Adipose tissue (tissue), 3 donors: ENCODE results near the gene PRTN3. TPM values are rescaled to one million over a fixed set of nuclear protein-coding genes. Genes with fewer than 3 reads are reported as not detected.
"Not testable (repeated sequence)": the region's sequence is repeated elsewhere in the genome, so short reads cannot be mapped to it uniquely, and the experiment has no call there.

Source experiments
- H3K27ac ChIP-seq: one replicate; pipeline ENCODE4 v1.5.1; 2013; ENCODE audit warnings: low read depth, low read length
- WGBS, 3 donors: extraction: QIAGEN DNeasy Blood & Tissue Kit; methylation state at CpG; one replicate each; pipeline ENCODE4 v1.1.7; 2013; 5-methylcytosine and 5-hydroxymethylcytosine counted together
- polyA plus RNA-seq, 3 donors: library from polyadenylated mRNA; stranded (reverse); fragments of 200-250 nt; gene quantifications; one replicate each; pipeline ENCODE4 v1.2.3, GENCODE V29; 2013
- donor health status: healthy with polysubstance abuse.
- donor health status: Bipolar disorder and iron deficiency.
- donor health status: healthy.

Gene PRTN3
- polyA plus RNA-seq, 3 donors, result 0.07 to 2.8 (median 0.09) TPM

DNA sequence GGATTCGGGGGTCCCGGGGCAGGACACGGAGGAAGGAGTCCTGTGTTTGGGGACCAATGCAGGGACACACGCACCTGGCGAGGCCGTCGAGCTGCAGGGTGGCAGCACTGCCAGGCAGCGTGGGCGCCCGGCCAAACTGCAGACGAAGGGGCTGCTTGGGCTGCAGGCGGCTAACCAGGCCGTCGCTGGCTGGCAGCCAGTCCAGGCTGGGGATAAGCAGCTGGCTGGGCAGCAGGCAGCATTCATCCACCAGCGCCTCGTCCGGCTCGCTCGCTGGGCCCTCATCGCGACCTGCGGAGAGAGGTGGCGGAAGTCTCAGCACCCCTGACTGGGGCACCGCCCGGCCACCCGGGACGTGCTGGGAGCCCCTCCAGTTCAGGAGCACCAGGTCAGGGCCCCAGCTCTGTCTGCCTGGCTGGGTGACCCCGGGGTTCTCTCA is 30.2 kb downstream of the PRTN3 start:
- WGBS, 3 donors, result 82 to 89% (median 85%) methylated on average over 21 to 28 of the region's 28 CpGs
- H3K27ac ChIP-seq, result no peak overlapping the region

DNA sequence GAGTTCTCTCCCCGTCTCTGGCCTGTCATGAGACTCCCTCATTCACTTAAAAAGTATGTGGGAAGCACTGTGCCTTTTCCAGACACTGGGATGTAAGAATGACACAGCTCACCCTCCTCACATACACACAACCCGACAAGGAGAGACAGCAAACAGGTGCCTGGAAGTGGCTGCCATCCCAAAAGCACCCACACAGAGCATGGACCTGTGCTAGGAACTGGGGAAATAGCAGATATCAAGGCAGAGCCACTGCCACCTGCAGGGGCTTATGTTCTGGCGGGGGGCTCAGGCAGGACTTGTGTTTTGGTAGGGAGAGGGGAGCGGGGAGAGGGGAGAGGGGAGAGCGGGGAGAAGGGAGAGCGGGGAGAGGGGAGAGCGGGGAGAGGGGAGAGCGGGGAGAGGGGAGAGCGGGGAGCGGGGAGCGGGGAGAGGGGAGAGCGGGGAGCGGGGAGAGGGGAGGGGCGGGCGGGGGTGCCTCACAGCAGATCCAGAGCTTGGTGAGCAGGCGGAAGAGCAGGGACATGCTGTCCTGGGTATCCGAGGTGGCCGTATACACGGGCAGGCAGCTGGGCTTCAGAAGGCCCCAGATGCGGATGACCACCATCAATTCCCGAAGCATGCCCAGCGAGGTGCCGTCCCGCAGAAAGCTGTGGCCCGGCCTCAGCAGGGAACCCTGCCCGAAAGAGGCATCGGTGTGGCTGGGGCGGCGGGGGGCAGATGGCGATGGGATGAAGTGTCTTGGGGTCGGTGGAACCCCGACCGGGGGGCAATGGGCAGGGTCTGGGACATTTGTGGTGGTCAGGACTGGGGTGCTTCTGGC is 30.9 kb downstream of the PRTN3 start:
- no peak overlapping the region for H3K27ac ChIP-seq
- WGBS, 3 donors, result 86 to 95% (median 94%) methylated on average over 20 to 22 of the region's 33 CpGs

DNA sequence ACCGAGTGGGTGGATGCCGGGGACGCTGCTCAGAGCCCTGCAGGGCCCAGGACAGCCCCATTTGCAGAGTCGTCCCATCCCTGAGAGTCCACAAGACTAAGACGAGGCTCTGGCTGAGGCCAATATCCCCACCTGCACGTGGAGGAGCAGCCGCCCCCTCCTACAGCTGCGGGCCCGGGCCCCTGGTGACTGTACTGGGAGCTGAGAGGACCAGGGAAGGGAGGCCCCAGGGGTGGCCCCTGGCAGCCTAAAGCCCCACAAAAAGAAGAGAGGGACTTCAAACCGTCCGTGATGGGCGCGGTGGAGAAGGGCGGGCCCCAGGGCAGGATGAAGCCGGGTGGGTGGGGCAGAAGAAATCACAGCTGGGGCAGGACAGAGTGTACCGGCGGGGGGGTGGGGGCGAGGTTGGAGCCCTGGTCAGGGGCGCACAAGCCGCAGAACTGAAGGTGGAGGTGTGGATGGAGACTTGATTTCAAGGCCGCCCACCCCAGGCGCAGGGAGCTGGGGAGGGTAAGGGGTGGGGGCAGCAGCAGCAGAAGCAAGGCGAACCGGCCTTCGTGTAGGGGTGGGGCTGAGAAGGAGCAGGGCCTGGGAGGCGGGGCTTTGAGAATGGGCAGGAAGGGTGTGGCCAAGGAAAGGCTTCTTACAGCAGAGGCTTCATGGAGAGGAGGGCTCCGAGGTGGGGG is 31.6 kb downstream of the PRTN3 start:
- H3K27ac ChIP-seq, result no peak overlapping the region
- 72 to 79% (median 74%) methylated on average over 26 to 27 of the region's 27 CpGs for WGBS, 3 donors

DNA sequence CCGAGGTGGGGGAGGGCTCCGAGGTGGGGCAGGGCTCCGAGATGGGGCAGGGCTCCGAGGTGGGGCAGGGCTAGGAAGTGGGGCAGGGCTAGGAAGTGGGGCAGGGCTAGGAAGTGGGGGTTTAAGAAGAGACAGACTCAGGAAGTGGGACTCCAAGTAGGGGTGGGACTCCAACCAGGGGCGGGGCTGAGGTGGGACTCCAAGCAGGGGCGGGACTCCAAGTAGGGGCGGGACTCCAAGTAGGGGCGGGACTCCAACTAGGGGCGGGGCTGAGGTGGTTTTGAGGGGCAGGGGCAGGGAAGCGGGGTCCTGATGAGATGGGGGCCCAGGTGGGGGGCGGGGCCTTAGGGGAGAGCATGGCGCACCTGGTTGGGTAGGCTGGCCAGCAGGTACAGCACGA is 32.3 kb downstream of the PRTN3 start:
- WGBS, 3 donors, result 86 to 97% (median 95%) methylated on average over 5 to 9 of the region's 13 CpGs
- no peak overlapping the region for H3K27ac ChIP-seq

DNA sequence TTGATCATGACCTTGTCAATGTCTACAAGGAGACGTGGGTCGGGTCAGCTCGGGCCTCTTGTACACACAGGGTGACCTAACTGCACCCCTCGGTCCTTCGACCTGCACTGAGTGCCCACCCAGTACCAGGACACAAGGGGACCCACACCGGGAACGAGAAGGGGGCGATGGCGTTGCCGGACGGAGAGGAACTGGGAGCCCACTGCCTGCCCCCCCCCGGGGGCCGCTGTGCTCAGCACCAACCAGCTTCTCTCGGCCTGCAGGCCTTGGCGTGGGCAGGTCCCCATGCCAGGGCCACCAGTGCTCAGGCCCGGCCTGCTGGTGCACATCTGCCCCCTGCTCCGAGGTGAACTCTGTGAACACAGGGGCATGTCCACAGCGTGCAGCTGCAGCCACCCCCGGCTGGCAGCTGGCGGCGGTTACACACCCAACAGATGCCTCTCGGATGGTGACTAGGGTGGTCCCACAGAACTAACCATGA is 32.8 kb downstream of the PRTN3 start:
- WGBS, 3 donors, result 92 to 97% (median 93%) methylated on average over 22 of the region's 22 CpGs
- no peak overlapping the region for H3K27ac ChIP-seq

DNA sequence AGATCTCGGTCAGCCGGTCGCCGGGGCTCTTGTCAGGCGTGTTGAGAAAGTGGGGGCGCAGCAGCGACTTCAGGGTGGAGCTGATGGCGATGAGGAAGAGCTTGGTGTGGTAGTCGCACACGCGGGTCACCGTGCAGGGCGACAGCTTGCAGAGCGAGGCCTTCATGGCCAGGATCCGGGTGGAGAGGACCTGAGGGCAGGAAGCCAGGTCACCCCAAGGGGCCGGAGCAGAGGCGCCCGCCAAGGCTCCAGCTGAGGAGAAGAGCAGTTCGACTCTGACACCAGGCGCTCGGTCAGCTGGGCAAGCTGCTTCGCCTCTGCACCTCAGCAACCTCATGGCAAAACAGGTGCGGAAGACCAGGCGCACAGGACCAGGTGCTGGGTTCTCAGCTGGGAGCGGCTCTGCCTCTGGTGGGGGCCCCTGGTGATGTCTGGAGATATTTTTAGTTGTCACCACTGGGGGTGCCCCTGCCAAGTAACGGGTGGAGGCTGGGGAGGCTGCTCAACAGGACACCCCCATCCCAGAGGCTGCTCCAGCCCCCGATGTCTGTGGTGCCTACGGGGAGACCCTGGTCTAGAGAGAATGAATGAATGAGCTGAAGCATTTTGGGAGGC is 34.6 kb downstream of the PRTN3 start:
- WGBS, 3 donors, result 89 to 94% (median 93%) methylated on average over 28 of the region's 28 CpGs
- H3K27ac ChIP-seq, result no peak overlapping the region

DNA sequence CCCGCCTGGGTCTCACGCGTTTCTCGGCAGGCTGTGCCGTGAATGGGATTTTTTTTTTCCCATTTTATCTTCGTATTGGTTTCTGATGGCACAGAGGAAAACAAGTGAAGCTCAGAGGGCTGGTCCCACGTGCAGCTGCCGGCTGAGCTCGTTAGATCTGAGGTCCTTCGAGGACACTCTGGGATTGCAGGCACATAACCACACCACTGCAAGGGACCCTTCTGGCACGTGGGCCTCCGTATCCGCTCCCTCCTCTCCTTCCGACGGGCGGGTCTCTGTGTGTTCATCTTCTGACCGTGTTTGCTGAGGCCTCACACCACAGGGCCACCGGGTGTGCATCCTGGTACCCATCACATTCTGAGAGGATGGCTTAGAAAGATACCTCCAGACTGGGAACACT is 35.3 kb downstream of the PRTN3 start:
- WGBS, 3 donors, result 83 to 86% (median 84%) methylated on average over 18 of the region's 18 CpGs

DNA sequence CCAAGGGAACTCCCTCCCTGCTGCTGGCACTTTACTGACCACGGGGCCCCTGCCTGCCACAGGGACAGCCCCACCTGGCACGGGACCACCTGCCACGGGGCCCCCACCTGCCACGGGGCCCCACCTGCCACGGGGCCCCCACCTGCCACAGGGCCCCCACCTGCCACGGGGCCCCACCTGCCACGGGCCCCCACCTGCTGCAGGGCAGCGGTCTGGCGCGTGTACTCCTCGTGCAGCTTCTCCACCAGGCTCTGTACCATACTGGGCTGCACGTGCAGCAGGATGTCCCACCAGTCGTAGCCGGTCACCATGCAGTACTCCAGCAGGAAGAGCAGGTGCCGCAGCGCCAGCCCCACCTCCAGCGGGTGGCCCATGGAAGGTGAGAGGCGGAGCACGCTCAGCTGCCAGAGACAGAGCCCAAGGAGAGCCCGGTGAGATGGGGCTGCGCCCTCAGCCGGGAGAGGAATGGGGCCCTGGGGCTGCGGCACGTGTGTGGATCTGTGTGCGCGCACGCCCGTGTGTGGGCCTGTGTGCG is 36.0 kb downstream of the PRTN3 start:
- no peak overlapping the region for H3K27ac ChIP-seq
- WGBS, 3 donors, result 88 to 93% (median 92%) methylated on average over 27 to 29 of the region's 29 CpGs

More for the DNA sequence above, 35.3 kb downstream of the PRTN3 start:
- no peak overlapping the region for H3K27ac ChIP-seq

DNA sequence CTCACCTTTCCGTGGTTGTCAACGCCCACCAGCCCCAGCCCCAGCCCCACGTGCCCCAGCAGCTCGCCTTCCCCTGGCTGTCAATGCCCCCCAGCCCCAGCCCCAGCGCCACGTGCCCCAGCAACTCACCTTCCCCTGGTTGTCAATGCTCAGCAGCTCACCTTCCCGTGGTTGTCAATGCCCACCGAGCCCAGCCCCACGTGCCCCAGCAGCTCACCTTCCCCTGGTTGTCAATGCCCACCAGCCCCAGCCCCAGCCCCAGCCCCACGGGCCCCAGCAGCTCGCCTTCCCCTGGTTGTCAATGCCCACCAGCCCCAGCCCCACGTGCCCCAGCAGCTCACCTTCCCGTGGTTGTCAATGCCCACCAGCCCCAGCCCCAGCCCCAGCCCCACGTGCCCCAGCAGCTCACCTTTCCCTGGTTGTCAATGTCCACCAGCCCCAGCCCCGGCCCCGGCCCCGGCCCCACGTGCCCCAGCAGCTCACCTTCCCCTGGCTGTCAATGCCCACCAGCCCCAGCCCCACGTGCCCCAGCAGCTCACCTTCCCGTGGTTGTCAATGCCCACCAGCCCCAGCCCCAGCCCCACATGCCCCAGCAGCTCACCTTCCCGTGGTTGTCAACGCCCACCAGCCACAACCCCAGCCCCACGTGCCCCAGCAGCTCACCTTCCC is 37.3 kb downstream of the PRTN3 start:
- 84 to 93% (median 90%) methylated on average over 20 to 23 of the region's 23 CpGs for WGBS, 3 donors
- H3K27ac ChIP-seq, result not testable (repeated sequence)

DNA sequence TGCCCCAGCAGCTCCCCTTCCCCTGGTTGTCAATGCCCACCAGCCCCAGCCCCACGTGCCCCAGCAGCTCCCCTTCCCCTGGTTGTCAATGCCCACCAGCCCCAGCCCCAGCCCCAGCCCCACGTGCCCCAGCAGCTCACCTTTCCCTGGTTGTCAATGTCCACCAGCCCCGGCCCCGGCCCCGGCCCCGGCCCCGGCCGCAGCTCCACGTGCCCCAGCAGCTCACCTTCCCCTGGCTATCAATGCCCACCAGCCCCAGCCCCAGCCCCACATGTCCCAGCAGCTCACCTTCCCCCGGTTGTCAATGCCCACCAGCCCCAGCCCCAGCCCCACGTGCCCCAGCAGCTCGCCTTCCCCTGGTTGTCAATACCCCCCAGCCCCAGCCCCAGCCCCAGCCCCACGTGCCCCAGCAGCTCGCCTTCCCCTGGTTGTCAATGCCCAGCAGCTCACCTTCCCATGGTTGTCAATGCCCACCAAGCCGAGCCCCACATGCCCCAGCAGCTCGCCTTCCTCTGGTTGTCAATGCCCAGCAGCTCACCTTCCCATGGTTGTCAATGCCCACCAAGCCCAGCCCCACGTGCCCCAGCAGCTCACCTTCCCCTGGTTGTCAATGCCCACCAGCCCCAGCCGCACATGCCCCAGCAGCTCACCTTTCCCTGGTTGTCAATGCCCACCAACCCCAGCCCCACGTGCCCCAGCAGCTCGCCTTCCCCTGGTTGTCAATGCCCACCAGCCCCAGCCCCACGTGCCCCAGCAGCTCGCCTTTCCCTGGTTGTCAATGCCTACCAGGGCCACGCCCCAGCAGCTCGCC is 38.2 kb downstream of the PRTN3 start:
- WGBS, 3 donors, result 87 to 91% (median 89%) methylated on average over 24 of the region's 24 CpGs
- not testable (repeated sequence) for H3K27ac ChIP-seq

DNA sequence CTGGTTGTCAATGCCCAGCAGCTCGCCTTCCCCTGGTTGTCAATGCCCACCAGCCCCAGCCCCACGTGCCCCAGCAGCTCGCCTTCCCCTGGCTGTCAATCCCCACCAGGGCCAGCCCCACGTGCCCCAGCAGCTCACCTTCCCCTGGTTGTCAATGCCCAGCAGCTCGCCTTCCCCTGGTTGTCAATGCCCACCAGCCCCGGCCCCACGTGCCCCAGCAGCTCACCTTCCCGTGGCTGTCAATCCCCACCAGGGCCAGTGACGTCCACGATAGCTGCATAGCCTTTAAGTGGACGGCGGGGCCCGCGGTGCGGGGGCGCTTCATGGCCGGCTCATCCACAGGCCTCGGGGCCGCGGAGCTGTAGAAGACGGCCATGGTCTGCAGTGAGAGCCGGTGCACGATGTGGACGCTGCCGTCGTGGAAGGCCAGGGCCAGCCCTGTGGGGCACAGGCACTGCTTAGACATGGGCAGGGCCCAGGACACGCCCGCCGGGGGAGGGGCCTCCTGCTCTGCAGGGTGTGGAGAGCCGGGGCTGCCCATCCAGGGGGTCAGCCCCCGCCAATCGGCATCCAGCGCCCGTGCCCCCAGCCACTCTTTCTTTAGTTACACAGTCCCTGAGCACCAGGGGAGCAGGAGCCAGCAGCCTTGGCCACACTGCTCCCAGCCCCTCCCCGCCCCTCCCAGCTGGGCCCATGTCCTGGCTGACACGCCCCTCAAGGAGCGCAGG is 39.1 kb downstream of the PRTN3 start:
- no peak overlapping the region for H3K27ac ChIP-seq
- 88 to 92% (median 90%) methylated on average over 36 to 37 of the region's 37 CpGs for WGBS, 3 donors

DNA sequence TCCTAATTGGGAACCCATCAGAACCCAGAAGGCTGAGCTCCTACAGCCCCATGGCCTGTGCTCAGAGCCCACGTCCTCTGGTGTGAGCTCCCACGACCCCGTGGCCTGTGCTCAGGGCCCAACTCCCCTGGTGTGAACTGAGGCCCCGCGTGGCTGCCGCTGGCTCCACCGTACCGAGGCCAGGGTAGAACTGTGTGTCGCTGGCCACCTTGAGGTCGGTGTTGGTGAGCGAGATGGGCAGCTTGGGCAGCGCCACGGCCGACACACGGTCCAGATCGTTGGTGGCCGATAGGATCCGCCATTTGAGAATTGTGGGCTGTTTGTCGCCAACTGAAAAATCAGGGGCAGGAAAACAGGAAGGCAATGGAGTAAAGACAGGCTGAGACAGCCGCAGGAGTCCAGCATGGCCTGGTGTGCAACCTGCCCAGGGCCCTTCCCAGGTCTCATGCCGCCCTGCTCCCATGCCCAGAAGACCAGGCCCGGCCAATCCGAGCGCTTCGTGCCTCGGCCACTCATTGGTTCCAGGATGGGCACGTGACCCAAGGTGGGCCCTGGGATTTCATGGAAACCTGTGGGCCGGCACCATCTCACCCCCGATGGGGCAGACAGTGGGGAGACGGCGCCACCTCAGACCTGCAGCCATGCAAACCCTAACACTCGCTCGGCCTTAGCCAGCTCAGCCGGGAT is 40.7 kb downstream of the PRTN3 start:
- no peak overlapping the region for H3K27ac ChIP-seq
- WGBS, 3 donors, result 98 to 99% (median 98%) methylated on average over 34 of the region's 34 CpGs

DNA sequence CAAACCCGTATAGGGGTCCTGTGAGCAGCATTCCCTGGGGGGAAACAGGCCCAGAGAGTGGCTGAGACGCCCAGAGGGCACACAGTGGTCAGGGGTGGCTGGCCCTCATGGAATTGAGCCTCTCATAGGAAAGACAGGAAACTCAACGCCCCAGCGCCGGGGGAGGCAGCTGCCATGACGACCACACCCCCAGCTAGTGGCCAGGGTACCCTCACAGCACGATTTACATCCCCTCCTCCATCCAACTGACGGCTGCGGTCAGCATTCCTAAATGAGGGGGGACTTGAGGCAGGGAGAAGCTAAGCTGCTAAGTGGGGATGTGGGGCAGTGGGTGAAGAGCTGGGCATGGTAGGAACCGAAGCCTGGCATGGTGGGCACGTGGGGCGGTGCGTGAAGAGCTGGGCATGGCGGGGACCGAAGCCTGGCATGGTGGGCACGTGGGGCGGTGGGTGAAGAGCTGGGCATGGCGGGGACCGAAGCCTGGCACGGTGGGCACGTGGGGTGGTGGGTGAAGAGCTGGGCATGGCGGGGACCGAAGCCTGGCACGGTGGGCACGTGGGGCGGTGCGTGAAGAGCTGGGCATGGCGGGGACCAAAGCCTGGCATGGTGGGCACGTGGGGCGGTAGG is 42.2 kb downstream of the PRTN3 start:
- WGBS, 3 donors, result 90 to 97% (median 93%) methylated on average over 15 to 30 of the region's 30 CpGs
- no peak overlapping the region for H3K27ac ChIP-seq

DNA sequence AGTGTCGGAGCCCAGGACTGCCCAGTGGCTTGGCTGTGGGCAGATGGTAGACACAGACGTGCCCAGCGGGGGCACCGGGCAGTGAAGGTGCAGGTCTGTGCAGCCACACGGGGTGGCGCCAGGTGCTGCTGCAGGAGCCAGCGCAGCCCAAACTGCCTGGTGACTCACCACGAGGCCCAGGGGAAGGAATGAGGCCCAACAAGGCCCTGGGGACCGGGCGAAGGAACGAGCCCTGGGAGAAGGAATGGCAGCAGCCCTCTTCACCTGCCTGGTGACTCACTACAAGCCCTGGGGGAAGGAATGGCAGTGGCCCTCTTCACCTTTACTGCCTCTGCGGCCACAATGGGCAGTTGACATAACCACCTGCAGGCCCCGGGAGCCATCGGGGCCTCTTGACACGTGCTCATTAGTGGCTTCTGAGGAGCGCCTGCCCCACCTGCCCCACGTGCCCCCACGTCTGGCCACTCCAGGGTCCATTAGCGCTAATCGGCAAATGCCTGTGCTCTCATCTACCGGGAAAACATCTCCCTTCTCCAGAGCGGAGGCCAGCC is 42.9 kb downstream of the PRTN3 start:
- 89 to 95% (median 92%) methylated on average over 22 of the region's 22 CpGs for WGBS, 3 donors
- no peak overlapping the region for H3K27ac ChIP-seq

DNA sequence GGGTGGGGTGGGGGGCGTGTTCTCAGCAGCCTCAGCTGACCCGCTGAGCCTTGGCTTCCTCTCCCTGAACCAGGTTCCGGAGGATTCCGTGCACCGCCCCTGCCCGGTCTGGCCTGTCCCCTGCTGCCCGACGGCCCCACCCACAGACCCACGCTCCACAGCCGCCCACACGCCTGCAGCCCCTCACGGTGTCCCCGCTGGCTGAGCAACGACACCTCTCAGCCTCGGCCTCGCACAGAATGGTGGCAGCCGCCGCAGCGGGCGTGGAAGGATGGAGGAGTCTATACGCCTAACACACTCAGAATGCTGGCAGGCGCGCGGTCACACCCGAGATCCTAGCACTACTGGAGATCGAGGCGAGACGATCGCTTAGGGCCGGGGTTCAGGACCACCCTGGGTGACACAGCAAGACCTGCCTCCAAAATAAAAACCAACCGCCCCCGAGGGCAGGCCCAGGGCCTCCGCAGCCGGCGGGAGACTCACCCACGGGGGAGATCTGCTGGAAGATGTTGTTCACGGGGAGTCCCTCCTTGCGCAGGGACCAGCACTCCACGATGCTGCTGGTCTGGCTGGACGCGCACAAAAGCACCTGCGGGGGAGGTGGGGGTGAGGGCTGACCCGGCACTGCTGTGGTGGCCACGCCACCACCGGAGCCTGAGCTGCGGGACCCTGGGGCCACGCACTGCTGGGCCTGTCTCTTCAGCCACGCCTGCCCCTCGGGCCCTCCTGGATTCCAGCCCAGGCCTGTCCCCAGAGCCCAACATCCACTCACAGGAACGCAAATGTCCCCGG is 43.8 kb downstream of the PRTN3 start:
- no peak overlapping the region for H3K27ac ChIP-seq
- WGBS, 3 donors, result 93 to 94% (median 94%) methylated on average over 38 to 51 of the region's 51 CpGs
